Effector memory CD8-positive, alpha-beta T cell (primary cell): Measurements from ENCODE around the gene MINDY4.

Experiments used
- ATAC-seq: fragments of 150-1000 bp; cut with Tn5 transposase; replicated peaks from 2 replicates; pipeline ENCODE4 v1.10.0; 2021; ENCODE audit warnings: mild to moderate bottlenecking, moderate library complexity
- DNase-seq, 3 experiments: peaks; one replicate each; pipeline ENCODE4 v3.0.0; 2021
- H3K27ac Mint-ChIP-seq, 2 donors: one replicate each; pipeline ENCODE4 v1.8.0; 2022; ENCODE audit warnings: mild to moderate bottlenecking in 2 of 2, mixed read lengths in 2 of 2, moderate library complexity in 2 of 2
- H3K27me3 Mint-ChIP-seq, 2 donors: one replicate each; pipeline ENCODE4 v1.8.0; 2022; ENCODE audit warnings: mixed read lengths in 2 of 2
- H3K36me3 Mint-ChIP-seq: one replicate; pipeline ENCODE4 v1.8.0; 2022; ENCODE audit warnings: mild to moderate bottlenecking, moderate library complexity, mixed read lengths; ENCODE audit not compliant: insufficient read depth
- H3K4me1 Mint-ChIP-seq, 2 donors: one replicate each; pipeline ENCODE4 v1.8.0; 2022; ENCODE audit warnings: low read depth in 2 of 2, mixed read lengths in 2 of 2
- H3K4me3 Mint-ChIP-seq, 2 donors: one replicate each; pipeline ENCODE4 v1.8.0; 2022; ENCODE audit warnings: mild to moderate bottlenecking in 2 of 2, mixed read lengths in 2 of 2, moderate library complexity in 2 of 2
- H3K9me3 Mint-ChIP-seq, 2 donors: one replicate each; pipeline ENCODE4 v1.8.0; 2022; ENCODE audit warnings: mixed read lengths in 2 of 2

Gene MINDY4

DNA sequence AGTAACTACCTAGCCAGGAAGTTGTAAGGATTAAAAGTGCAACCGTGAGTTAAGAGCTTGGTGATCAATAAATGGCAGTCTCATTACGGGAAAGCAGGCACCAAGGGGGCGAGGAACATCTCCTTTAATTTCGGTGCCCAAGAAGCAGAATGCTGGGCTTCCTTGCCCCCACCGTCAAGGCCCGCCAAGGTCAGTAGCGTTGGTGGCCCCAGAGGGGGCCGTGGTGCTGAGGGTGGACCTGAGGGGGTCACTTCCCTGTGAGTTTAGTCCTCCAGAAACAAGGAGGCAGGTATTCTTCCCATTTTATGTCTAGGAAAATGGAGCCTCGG, 408 bp upstream of the MINDY4 start:
- ATAC-seq, result no peak
- peak overlapping the region; percentile 11 to 83 for H3K27ac Mint-ChIP-seq
- H3K4me1 Mint-ChIP-seq, result peaks cover 3 to 4% of the 10 kb centered on the region in 2 donors
- DNase-seq, result no peak
- peaks cover 3% of the 10 kb centered on the region for H3K36me3 Mint-ChIP-seq
- no peaks in the 10 kb centered on the region for H3K27me3 Mint-ChIP-seq
- peak overlapping the region; percentile 67 to 77 for H3K4me3 Mint-ChIP-seq
- no peaks in the 10 kb centered on the region for H3K9me3 Mint-ChIP-seq

- Mint-ChIP-seq H3K4me3 (peak overlapping the region; percentile 67 to 77), H3K4me1 (peaks cover 3 to 4% of the 10 kb centered on the region in 2 donors), H3K27me3 (no peaks in the 10 kb centered on the region), H3K36me3 (peaks cover 3% of the 10 kb centered on the region), H3K9me3 (no peaks in the 10 kb centered on the region), H3K27ac (peak overlapping the region; percentile 38 to 83)
- DNase-seq (peak in 1 of 3 experiments; percentile 1), ATAC-seq (no peak)
Measured at GRCh38 chr7:30771880-30772425, 736 bp downstream of the MINDY4 start.

GRCh38 chr7:30772984-30773383, 1.8 kb downstream of the MINDY4 start:
- H3K27me3 Mint-ChIP-seq, result no peaks in the 10 kb centered on the region
- no peak for DNase-seq
- H3K36me3 Mint-ChIP-seq, result peaks cover 3% of the 10 kb centered on the region
- H3K4me1 Mint-ChIP-seq, result peaks cover 3 to 4% of the 10 kb centered on the region in 2 donors
- no peaks in the 10 kb centered on the region for H3K9me3 Mint-ChIP-seq
- ATAC-seq, result no peak
- H3K4me3 Mint-ChIP-seq, result no peak overlapping the region
- no peak overlapping the region for H3K27ac Mint-ChIP-seq

GRCh38 chr7:30775992-30776391, 4.8 kb downstream of the MINDY4 start:
- Mint-ChIP-seq H3K36me3 (no peaks in the 10 kb centered on the region), H3K27me3 (no peaks in the 10 kb centered on the region), H3K9me3 (no peaks in the 10 kb centered on the region), H3K4me1 (peaks cover 3 to 4% of the 10 kb centered on the region in 2 donors), H3K4me3 (no peak overlapping the region), H3K27ac (no peak overlapping the region)
- no peak for DNase-seq
- no peak for ATAC-seq

- Mint-ChIP-seq H3K27ac (no peak overlapping the region), H3K36me3 (no peaks in the 10 kb centered on the region), H3K4me1 (peaks cover 2 to 3% of the 10 kb centered on the region in 2 donors), H3K27me3 (no peaks in the 10 kb centered on the region), H3K9me3 (no peaks in the 10 kb centered on the region), H3K4me3 (no peak overlapping the region)
- DNase-seq (no peak), ATAC-seq (no peak)
Measured at GRCh38 chr7:30776971-30777370, 5.8 kb downstream of the MINDY4 start.

GRCh38 chr7:30778255-30779025, 7.2 kb downstream of the MINDY4 start:
- Mint-ChIP-seq H3K36me3 (no peaks in the 10 kb centered on the region), H3K27ac (no peak overlapping the region), H3K4me3 (no peak overlapping the region), H3K27me3 (no peaks in the 10 kb centered on the region), H3K4me1 (no peaks in the 10 kb centered on the region), H3K9me3 (no peaks in the 10 kb centered on the region)
- DNase-seq (no peak), ATAC-seq (no peak)

- Mint-ChIP-seq H3K9me3 (no peaks in the 10 kb centered on the region), H3K4me3 (no peak overlapping the region), H3K27me3 (no peaks in the 10 kb centered on the region), H3K4me1 (no peaks in the 10 kb centered on the region), H3K36me3 (no peaks in the 10 kb centered on the region), H3K27ac (no peak overlapping the region)
- DNase-seq, result no peak
- ATAC-seq, result no peak
Measured at GRCh38 chr7:30779574-30779973, 8.4 kb downstream of the MINDY4 start.

- no peaks in the 10 kb centered on the region for H3K4me1 Mint-ChIP-seq
- H3K9me3 Mint-ChIP-seq, result no peaks in the 10 kb centered on the region
- DNase-seq (no peak), ATAC-seq (no peak)
- H3K27me3 Mint-ChIP-seq, result no peaks in the 10 kb centered on the region
- H3K27ac Mint-ChIP-seq, result no peak overlapping the region
- H3K4me3 Mint-ChIP-seq, result no peak overlapping the region
- H3K36me3 Mint-ChIP-seq, result no peaks in the 10 kb centered on the region
Measured at GRCh38 chr7:30780941-30781340, 9.7 kb downstream of the MINDY4 start.

GRCh38 chr7:30782690-30783089, 11.5 kb downstream of the MINDY4 start:
- Mint-ChIP-seq H3K4me3 (no peak overlapping the region), H3K4me1 (no peaks in the 10 kb centered on the region), H3K9me3 (no peaks in the 10 kb centered on the region), H3K27me3 (no peaks in the 10 kb centered on the region), H3K27ac (no peak overlapping the region), H3K36me3 (no peaks in the 10 kb centered on the region)
- no peak for DNase-seq
- no peak for ATAC-seq

DNA sequence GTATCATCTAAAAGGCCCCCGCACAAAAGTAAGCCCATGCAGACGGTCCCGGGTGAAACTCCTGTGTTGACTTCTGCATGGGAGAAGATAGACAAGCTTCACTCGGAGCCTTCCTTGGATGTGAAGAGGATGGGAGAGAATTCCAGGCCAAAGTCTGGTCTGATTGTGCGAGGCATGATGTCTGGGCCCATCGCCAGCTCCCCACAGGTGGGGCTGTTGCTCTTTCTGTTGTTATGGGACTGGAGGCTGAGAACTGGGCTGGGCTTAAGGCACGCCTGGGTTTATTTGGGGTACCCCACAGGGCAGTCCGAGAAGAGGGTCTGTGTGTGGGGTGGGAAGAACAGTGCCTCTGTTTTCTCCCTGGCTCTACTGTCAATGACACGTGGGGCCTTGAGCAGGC, 14.6 kb downstream of the MINDY4 start:
- Mint-ChIP-seq H3K4me1 (no peaks in the 10 kb centered on the region), H3K36me3 (no peaks in the 10 kb centered on the region), H3K4me3 (no peak overlapping the region), H3K27me3 (no peaks in the 10 kb centered on the region), H3K27ac (no peak overlapping the region), H3K9me3 (no peaks in the 10 kb centered on the region)
- DNase-seq, result no peak
- ATAC-seq, result no peak

GRCh38 chr7:30787486-30787885, 16.3 kb downstream of the MINDY4 start:
- DNase-seq, result no peak
- ATAC-seq, result no peak
- Mint-ChIP-seq H3K27me3 (no peaks in the 10 kb centered on the region), H3K27ac (no peak overlapping the region), H3K4me3 (no peak overlapping the region), H3K4me1 (no peaks in the 10 kb centered on the region), H3K9me3 (no peaks in the 10 kb centered on the region), H3K36me3 (no peaks in the 10 kb centered on the region)

DNA sequence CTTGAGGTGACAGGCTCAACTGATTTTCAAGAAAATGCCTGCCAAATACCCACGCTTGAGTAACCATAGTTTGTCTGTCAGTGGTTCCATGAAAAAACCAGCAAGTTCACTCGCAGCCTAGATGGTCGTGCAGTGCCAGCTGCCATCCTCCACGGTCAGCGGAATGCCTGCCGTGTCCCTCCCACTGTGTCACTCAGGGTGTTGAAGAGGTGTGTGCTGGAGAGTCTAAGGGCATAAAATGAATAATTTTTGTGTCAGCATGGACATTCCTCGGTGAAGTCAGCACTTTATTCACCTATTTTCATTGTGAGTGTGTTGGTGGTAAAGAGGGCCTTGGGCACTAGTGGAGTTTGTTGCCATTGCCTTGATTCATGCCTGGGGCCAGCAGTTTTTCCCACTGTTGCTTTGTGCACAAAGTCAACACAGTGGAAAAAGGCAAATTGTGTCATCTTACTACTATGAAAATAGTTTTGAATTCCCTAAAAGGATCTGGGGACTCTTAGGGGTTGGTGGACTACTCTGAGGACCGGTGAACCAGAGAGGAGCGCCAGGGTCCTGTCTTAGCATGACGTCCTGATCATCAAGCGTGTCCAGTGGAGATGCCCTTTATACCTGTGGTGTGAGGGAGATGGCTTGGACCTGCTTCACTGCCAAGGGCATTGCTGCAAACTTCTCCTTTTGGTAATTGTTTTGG, 17.6 kb downstream of the MINDY4 start:
- ATAC-seq (no peak), DNase-seq (no peak)
- no peaks in the 10 kb centered on the region for H3K36me3 Mint-ChIP-seq
- H3K27me3 Mint-ChIP-seq, result no peaks in the 10 kb centered on the region
- no peak overlapping the region for H3K27ac Mint-ChIP-seq
- H3K4me1 Mint-ChIP-seq, result no peaks in the 10 kb centered on the region
- H3K9me3 Mint-ChIP-seq, result no peaks in the 10 kb centered on the region
- no peak overlapping the region for H3K4me3 Mint-ChIP-seq

GRCh38 chr7:30789334-30789711, 18.1 kb downstream of the MINDY4 start:
- no peak for DNase-seq
- Mint-ChIP-seq H3K4me3 (no peak overlapping the region), H3K36me3 (no peaks in the 10 kb centered on the region), H3K27me3 (no peaks in the 10 kb centered on the region), H3K9me3 (no peaks in the 10 kb centered on the region), H3K4me1 (no peaks in the 10 kb centered on the region), H3K27ac (no peak overlapping the region)
- no peak for ATAC-seq

DNA sequence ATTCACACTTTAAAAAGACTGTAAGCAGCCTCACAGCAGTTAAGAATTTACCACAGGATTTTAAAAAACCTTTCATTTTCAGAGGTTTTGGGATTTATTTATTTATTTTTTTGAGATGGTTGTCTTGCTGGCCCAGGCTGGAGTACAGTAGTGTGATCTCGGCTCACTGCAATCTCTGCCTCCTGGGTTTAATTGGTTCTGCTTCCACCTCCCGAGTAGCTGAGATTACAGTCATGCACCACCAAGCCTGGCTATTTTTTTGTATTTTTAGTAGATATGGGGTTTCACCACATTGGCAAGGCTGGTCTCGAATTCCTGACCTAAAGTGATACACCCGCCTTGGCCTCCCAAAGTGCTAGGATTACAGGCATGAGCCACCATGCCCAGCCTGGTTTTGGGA, 19.1 kb downstream of the MINDY4 start:
- DNase-seq, result no peak
- no peaks in the 10 kb centered on the region for H3K9me3 Mint-ChIP-seq
- ATAC-seq, result no peak
- H3K4me3 Mint-ChIP-seq, result no peak overlapping the region
- H3K27me3 Mint-ChIP-seq, result no peaks in the 10 kb centered on the region
- no peaks in the 10 kb centered on the region for H3K36me3 Mint-ChIP-seq
- no peak overlapping the region for H3K27ac Mint-ChIP-seq
- H3K4me1 Mint-ChIP-seq, result no peaks in the 10 kb centered on the region
